GM23338 (cell line): ENCODE measurements around the gene CLIC5. TPM values are rescaled to one million over a fixed set of nuclear protein-coding genes. Genes with fewer than 3 reads are reported as not detected.

Experiments
- ATAC-seq: fragments of 200-7000 bp; cut with Tn5 transposase; 3 replicates; pipeline ENCODE4 v1.9.1; 2020
- DNase-seq: peaks from one replicate; pipeline ENCODE4 v3.0.0-alpha.2; 2015; ENCODE audit warnings: low spot score
- H2AFZ ChIP-seq: fragments of 200-600 bp; sonication (generic); 2 replicates; pipeline ENCODE4 v1.8.0; 2016; ENCODE audit warnings: antibody characterized with exemption, mild to moderate bottlenecking, moderate library complexity
- H3F3A ChIP-seq: fragments of 200-600 bp; sonication (generic); replicated peaks from 2 replicates; pipeline ENCODE4 v1.8.0; 2017; ENCODE audit warnings: antibody characterized with exemption, mixed run types, low read depth
- H3K27ac ChIP-seq: fragments of 200-600 bp; sonication (generic); 2 replicates; pipeline ENCODE4 v1.6.1; 2016; ENCODE audit warnings: low read depth
- H3K27me3 ChIP-seq: fragments of 200-600 bp; sonication (generic); 2 replicates; pipeline ENCODE4 v1.8.0; 2016; ENCODE audit warnings: mild to moderate bottlenecking, mixed run types, moderate library complexity; ENCODE audit not compliant: insufficient read depth
- H3K36me3 ChIP-seq: fragments of 200-600 bp; sonication (generic); 2 replicates; pipeline ENCODE4 v1.8.0; 2016; ENCODE audit warnings: mild to moderate bottlenecking; ENCODE audit not compliant: insufficient read depth
- H3K4me1 ChIP-seq: fragments of 200-600 bp; sonication (generic); 2 replicates; pipeline ENCODE4 v1.8.0; 2016; ENCODE audit warnings: mild to moderate bottlenecking, moderate library complexity; ENCODE audit not compliant: insufficient read depth
- H3K4me2 ChIP-seq: fragments of 200-600 bp; sonication (generic); 2 replicates; pipeline ENCODE4 v1.7.1; 2017; ENCODE audit warnings: mixed run types
- H3K4me3 ChIP-seq: fragments of 200-600 bp; sonication (generic); 2 replicates; pipeline ENCODE4 v1.6.1; 2016; ENCODE audit warnings: mixed run types
- H3K79me2 ChIP-seq: fragments of 200-600 bp; sonication (generic); replicated peaks from 2 replicates; pipeline ENCODE4 v1.8.0; 2017; ENCODE audit warnings: mild to moderate bottlenecking; ENCODE audit not compliant: insufficient read depth
- H3K9me2 ChIP-seq: fragments of 200-600 bp; sonication (generic); 2 replicates; pipeline ENCODE4 v1.8.0; 2017; ENCODE audit not compliant: insufficient read depth
- H4K20me1 ChIP-seq: fragments of 200-600 bp; sonication (generic); replicated peaks from 2 replicates; pipeline ENCODE4 v1.8.0; 2017; ENCODE audit warnings: mild to moderate bottlenecking; ENCODE audit not compliant: insufficient read depth
- H3K27ac Mint-ChIP-seq: 2 replicates; pipeline ENCODE4 v1.8.0; 2020; ENCODE audit warnings: inconsistent platforms, mild to moderate bottlenecking, moderate library complexity, mixed read lengths
- H3K27me3 Mint-ChIP-seq: 3 replicates; pipeline ENCODE4 v1.8.0; 2022; ENCODE audit warnings: low read depth, mild to moderate bottlenecking, moderate library complexity, mixed read lengths, inconsistent platforms; ENCODE audit not compliant: insufficient read depth, poor library complexity
- H3K36me3 Mint-ChIP-seq: 3 replicates; pipeline ENCODE4 v1.8.0; 2021; ENCODE audit warnings: low read depth, mild to moderate bottlenecking, inconsistent platforms, moderate library complexity, mixed read lengths
- H3K4me1 Mint-ChIP-seq: 3 replicates; pipeline ENCODE4 v1.8.0; 2020; ENCODE audit warnings: mild to moderate bottlenecking, inconsistent platforms, mixed read lengths
- H3K4me3 Mint-ChIP-seq: 3 replicates; pipeline ENCODE4 v1.8.0; 2021; ENCODE audit warnings: moderate library complexity, mild to moderate bottlenecking, inconsistent platforms, mixed read lengths
- H3K9me3 Mint-ChIP-seq: 3 replicates; pipeline ENCODE4 v1.8.0; 2020; ENCODE audit warnings: moderate library complexity, mild to moderate bottlenecking, inconsistent platforms, mixed read lengths
- CREB1 ChIP-seq: fragments of 250-450 bp; sonication (Bioruptor Pico); IDR thresholded peaks from 2 replicates; pipeline ENCODE4 v1.5.0; 2020; ENCODE audit warnings: low read depth, mild to moderate bottlenecking, moderate library complexity
- CTCF ChIP-seq, 2 experiments: fragments of 200-600 bp in 1 of 2; sonication (generic) in 1 of 2; conservative IDR thresholded peaks; 2 replicates each; pipeline versions ENCODE4 v1.5.1 to v1.6.1; 2016 to 2017; ENCODE audit warnings: antibody characterized with exemption in 2 of 2, low read depth in 2 of 2, mild to moderate bottlenecking in 2 of 2, moderate library complexity in 1 of 2
- EZH2 ChIP-seq: fragments of 200-600 bp; sonication (generic); IDR thresholded peaks from one replicate; pipeline ENCODE4 v1.8.0; 2017; ENCODE audit warnings: antibody characterized with exemption, mild to moderate bottlenecking, low read depth; ENCODE audit not compliant: unreplicated experiment
- EZH2phosphoT487 ChIP-seq: fragments of 200-600 bp; sonication (generic); IDR thresholded peaks from one replicate; pipeline ENCODE4 v1.8.1; 2018; ENCODE audit warnings: antibody characterized with exemption; ENCODE audit not compliant: unreplicated experiment
- JUNB ChIP-seq: IDR thresholded peaks from one replicate; pipeline ENCODE4 v1.6.1; 2016; ENCODE audit warnings: antibody characterized with exemption; ENCODE audit not compliant: unreplicated experiment
- NANOG ChIP-seq: IDR thresholded peaks from 2 replicates; pipeline ENCODE4 v1.6.1; 2016; ENCODE audit warnings: antibody characterized with exemption, borderline replicate concordance
- POLR2AphosphoS5 ChIP-seq: IDR thresholded peaks from 2 replicates; pipeline ENCODE4 v1.6.1; 2016; ENCODE audit warnings: antibody characterized with exemption, low read depth
- STAT1 ChIP-seq: IDR thresholded peaks from one replicate; pipeline ENCODE4 v1.6.1; 2016; ENCODE audit warnings: antibody characterized with exemption; ENCODE audit not compliant: unreplicated experiment
- ZNF114 ChIP-seq: fragments of 250-450 bp; sonication (Bioruptor Pico); IDR thresholded peaks from 2 replicates; pipeline ENCODE4 v1.5.0; 2020; ENCODE audit warnings: mild to moderate bottlenecking, moderate library complexity
- ZNF331 ChIP-seq: fragments of 250-450 bp; sonication (Bioruptor Pico); IDR thresholded peaks from 2 replicates; pipeline ENCODE4 v1.5.0; 2020; ENCODE audit warnings: low read depth, mild to moderate bottlenecking, moderate library complexity
- ZNF462 ChIP-seq: fragments of 250-450 bp; sonication (Bioruptor Pico); IDR thresholded peaks from 2 replicates; pipeline ENCODE4 v1.5.0; 2020; ENCODE audit warnings: mild to moderate bottlenecking, moderate library complexity
- polyA plus RNA-seq: library from polyadenylated mRNA; unstranded; fragments of >200 nt; fragmentation: Nextera tagmentation; extraction: Ambion mirVana; gene quantifications from 2 replicates; pipeline ENCODE4 v1.2.1, GENCODE V29; 2016
- total RNA-seq: library from RNA; depleted of rRNA; stranded (reverse); fragments of >200 nt; shearing (Covaris generic); gene quantifications from 2 replicates; pipeline ENCODE4 v1.2.3, GENCODE V29; 2014
- TF ChIP-seq, protein P1 (sequence below): IDR thresholded peaks from one replicate; pipeline ENCODE4 v1.6.1; 2018; ENCODE audit warnings: antibody characterized with exemption; ENCODE audit not compliant: unreplicated experiment
- TF ChIP-seq, protein P2 (sequence below): IDR thresholded peaks from 2 replicates; pipeline ENCODE4 v1.6.1; 2016; ENCODE audit warnings: antibody characterized with exemption

The CLIC5 gene
- total and polyA plus RNA-seq, 2 experiments from 2014 or later = 0.08 TPM; not detected in 1

GRCh38 chr6:45946887-45947286 is 68.8 kb downstream of the CLIC5 start:
- Mint-ChIP-seq H3K36me3 (no peaks in the 10 kb centered on the region), H3K4me1 (peaks cover 18% of the 10 kb centered on the region), H3K4me3 (no peak overlapping the region), H3K27me3 (peaks cover 2% of the 10 kb centered on the region), H3K9me3 (no peaks in the 10 kb centered on the region), H3K27ac (no peak overlapping the region)
- H3K9me2 ChIP-seq = peaks cover 6% of the 10 kb centered on the region; the same call in 1 of the 2 replicates
- no peak overlapping the region for H3K27ac ChIP-seq
- no peaks in the 10 kb centered on the region for H3K36me3 ChIP-seq
- DNase-seq (no peak), ATAC-seq (no peak)
- H3K4me1 ChIP-seq = no peaks in the 10 kb centered on the region
- H3K79me2 ChIP-seq = no peaks in the 10 kb centered on the region
- H3K4me2 ChIP-seq = no peak overlapping the region
- H4K20me1 ChIP-seq = no peaks in the 10 kb centered on the region
- H2AFZ ChIP-seq = 0 out of 2 replicates have a peak overlapping the region, but pooled peaks have one; percentile 3
- no peaks in the 10 kb centered on the region for H3K27me3 ChIP-seq
- H3K4me3 ChIP-seq = no peak overlapping the region
- no peak for TF ChIP-seq STAT1
- no peak for TF ChIP-seq CTCF (conservative IDR thresholded peaks at IDR 0.05; ENCODE audit: low read depth in 2 of 2)
- no peak for TF ChIP-seq EZH2
- TF ChIP-seq, protein P1, sequence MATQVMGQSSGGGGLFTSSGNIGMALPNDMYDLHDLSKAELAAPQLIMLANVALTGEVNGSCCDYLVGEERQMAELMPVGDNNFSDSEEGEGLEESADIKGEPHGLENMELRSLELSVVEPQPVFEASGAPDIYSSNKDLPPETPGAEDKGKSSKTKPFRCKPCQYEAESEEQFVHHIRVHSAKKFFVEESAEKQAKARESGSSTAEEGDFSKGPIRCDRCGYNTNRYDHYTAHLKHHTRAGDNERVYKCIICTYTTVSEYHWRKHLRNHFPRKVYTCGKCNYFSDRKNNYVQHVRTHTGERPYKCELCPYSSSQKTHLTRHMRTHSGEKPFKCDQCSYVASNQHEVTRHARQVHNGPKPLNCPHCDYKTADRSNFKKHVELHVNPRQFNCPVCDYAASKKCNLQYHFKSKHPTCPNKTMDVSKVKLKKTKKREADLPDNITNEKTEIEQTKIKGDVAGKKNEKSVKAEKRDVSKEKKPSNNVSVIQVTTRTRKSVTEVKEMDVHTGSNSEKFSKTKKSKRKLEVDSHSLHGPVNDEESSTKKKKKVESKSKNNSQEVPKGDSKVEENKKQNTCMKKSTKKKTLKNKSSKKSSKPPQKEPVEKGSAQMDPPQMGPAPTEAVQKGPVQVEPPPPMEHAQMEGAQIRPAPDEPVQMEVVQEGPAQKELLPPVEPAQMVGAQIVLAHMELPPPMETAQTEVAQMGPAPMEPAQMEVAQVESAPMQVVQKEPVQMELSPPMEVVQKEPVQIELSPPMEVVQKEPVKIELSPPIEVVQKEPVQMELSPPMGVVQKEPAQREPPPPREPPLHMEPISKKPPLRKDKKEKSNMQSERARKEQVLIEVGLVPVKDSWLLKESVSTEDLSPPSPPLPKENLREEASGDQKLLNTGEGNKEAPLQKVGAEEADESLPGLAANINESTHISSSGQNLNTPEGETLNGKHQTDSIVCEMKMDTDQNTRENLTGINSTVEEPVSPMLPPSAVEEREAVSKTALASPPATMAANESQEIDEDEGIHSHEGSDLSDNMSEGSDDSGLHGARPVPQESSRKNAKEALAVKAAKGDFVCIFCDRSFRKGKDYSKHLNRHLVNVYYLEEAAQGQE = no peak
- no peak for TF ChIP-seq NANOG
- TF ChIP-seq POLR2AphosphoS5 = no peak
- no peak for TF ChIP-seq ZNF331 (CRISPR knock-in tag)
- no peak for TF ChIP-seq JUNB
- no peak for TF ChIP-seq CREB1 (CRISPR knock-in tag)
- TF ChIP-seq ZNF114 (CRISPR knock-in tag) = no peak
- TF ChIP-seq, protein P2, sequence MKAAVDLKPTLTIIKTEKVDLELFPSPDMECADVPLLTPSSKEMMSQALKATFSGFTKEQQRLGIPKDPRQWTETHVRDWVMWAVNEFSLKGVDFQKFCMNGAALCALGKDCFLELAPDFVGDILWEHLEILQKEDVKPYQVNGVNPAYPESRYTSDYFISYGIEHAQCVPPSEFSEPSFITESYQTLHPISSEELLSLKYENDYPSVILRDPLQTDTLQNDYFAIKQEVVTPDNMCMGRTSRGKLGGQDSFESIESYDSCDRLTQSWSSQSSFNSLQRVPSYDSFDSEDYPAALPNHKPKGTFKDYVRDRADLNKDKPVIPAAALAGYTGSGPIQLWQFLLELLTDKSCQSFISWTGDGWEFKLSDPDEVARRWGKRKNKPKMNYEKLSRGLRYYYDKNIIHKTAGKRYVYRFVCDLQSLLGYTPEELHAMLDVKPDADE = no peak
- no peak for TF ChIP-seq EZH2phosphoT487
- TF ChIP-seq ZNF462 = no peak
- H3F3A ChIP-seq = no peaks in the 10 kb centered on the region
